Raji (cell line): ENCODE results near the gene CDCA3.

Experiments
- POLR2A ChIP-seq: IDR thresholded peaks from 2 replicates; pipeline ENCODE4 v1.6.1; 2011; ENCODE audit warnings: low read depth, low read length, control low read depth; ENCODE audit not compliant: insufficient read depth

CDCA3 gene

GRCh38 chr12:6819106-6820030 is 31.7 kb downstream of the CDCA3 start:
- no peak for TF ChIP-seq POLR2A

GRCh38 chr12:6818645-6819044 is 32.4 kb downstream of the CDCA3 start:
- no peak for TF ChIP-seq POLR2A

- TF ChIP-seq POLR2A, result no peak
Measured at GRCh38 chr12:6818222-6818621, 32.9 kb downstream of the CDCA3 start.

- TF ChIP-seq POLR2A, result no peak
Measured at GRCh38 chr12:6817662-6818157, 33.4 kb downstream of the CDCA3 start.

- no peak for TF ChIP-seq POLR2A
Measured at GRCh38 chr12:6817098-6817497, 34.0 kb downstream of the CDCA3 start.

- no peak for TF ChIP-seq POLR2A
Measured at GRCh38 chr12:6816598-6816997, 34.5 kb downstream of the CDCA3 start.

- no peak for TF ChIP-seq POLR2A
Measured at GRCh38 chr12:6813363-6813762, 37.7 kb downstream of the CDCA3 start.

- no peak for TF ChIP-seq POLR2A
Measured at GRCh38 chr12:6810758-6811157, 40.3 kb downstream of the CDCA3 start.

- no peak for TF ChIP-seq POLR2A
Measured at GRCh38 chr12:6809056-6809455, 42.0 kb downstream of the CDCA3 start.

- no peak for TF ChIP-seq POLR2A
Measured at GRCh38 chr12:6807170-6807569, 43.9 kb downstream of the CDCA3 start.

GRCh38 chr12:6799147-6799546 is 51.9 kb downstream of the CDCA3 start:
- TF ChIP-seq POLR2A, result no peak
